ENCODE results near the gene MAGI2. TPM values are rescaled to one million over a fixed set of nuclear protein-coding genes. Genes with fewer than 3 reads are reported as not detected.

MAGI2 gene
- total and polyA plus RNA-seq, 2 of the 13 experiments (the other 11 are each of a cell fraction or from before 2014, with no cell fraction given): 1.5 to 3.8 TPM

DNA sequence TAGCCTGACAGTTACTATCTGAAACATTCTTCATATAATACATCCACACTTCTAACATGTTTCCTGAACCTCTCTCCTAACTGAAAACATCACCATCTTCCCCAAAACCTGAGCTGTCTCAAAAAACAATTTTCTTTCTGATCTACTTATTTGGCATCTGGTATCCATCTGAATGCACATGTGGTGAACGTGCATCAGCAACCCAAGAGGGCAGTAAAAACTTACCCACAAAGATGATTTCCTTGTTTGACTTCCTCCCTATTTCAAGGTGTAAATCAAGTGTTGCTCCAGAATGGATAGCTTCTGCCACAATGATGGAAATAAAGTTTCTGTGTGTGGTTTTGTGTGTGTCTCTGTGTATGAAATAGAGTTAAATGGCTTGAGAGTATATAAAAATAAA is 500.4 kb downstream of the MAGI2 start (continued):
- TF ChIP-seq, protein P1, sequence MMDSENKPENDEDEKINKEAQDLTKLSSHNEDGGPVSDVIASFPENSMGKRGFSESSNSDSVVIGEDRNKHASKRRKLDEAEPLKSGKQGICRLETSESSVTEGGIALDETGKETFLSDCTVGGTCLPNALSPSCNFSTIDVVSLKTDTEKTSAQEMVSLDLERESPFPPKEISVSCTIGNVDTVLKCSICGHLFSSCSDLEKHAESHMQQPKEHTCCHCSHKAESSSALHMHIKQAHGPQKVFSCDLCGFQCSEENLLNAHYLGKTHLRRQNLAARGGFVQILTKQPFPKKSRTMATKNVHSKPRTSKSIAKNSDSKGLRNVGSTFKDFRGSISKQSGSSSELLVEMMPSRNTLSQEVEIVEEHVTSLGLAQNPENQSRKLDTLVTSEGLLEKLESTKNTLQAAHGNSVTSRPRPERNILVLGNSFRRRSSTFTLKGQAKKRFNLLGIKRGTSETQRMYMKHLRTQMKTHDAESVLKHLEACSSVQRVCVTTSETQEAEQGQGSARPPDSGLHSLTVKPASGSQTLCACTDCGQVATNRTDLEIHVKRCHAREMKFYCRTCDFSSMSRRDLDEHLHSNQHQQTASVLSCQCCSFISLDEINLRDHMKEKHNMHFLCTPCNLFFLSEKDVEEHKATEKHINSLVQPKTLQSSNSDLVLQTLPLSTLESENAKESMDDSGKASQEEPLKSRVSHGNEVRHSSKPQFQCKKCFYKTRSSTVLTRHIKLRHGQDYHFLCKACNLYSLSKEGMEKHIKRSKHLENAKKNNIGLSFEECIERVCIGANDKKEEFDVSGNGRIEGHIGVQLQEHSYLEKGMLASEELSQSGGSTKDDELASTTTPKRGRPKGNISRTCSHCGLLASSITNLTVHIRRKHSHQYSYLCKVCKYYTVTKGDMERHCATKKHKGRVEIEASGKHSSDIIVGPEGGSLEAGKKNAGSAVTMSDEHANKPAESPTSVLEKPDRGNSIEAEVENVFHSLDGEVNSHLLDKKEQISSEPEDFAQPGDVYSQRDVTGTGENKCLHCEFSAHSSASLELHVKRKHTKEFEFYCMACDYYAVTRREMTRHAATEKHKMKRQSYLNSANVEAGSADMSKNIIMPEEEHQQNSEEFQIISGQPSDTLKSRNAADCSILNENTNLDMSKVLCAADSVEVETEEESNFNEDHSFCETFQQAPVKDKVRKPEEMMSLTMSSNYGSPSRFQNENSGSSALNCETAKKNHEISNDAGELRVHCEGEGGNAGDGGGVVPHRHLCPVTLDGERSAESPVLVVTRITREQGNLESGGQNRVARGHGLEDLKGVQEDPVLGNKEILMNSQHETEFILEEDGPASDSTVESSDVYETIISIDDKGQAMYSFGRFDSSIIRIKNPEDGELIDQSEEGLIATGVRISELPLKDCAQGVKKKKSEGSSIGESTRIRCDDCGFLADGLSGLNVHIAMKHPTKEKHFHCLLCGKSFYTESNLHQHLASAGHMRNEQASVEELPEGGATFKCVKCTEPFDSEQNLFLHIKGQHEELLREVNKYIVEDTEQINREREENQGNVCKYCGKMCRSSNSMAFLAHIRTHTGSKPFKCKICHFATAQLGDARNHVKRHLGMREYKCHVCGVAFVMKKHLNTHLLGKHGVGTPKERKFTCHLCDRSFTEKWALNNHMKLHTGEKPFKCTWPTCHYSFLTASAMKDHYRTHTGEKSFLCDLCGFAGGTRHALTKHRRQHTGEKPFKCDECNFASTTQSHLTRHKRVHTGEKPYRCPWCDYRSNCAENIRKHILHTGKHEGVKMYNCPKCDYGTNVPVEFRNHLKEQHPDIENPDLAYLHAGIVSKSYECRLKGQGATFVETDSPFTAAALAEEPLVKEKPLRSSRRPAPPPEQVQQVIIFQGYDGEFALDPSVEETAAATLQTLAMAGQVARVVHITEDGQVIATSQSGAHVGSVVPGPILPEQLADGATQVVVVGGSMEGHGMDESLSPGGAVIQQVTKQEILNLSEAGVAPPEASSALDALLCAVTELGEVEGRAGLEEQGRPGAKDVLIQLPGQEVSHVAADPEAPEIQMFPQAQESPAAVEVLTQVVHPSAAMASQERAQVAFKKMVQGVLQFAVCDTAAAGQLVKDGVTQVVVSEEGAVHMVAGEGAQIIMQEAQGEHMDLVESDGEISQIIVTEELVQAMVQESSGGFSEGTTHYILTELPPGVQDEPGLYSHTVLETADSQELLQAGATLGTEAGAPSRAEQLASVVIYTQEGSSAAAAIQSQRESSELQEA (CRISPR knock-in tag; IDR thresholded peaks at IDR 0.05; ENCODE audit: not compliant biosample characterization): no peak
- TF ChIP-seq ZNF800 (CRISPR knock-in tag; IDR thresholded peaks at IDR 0.05) (no peak), ZNF20 (CRISPR knock-in tag; IDR thresholded peaks at IDR 0.05) (no peak), SOX6 (IDR thresholded peaks at IDR 0.05) (no peak), SOX6 (CRISPR knock-in tag; IDR thresholded peaks at IDR 0.05) (no peak)
